Spleen (tissue), 11 donors: ENCODE results near the gene USP10. TPM values are rescaled to one million over a fixed set of nuclear protein-coding genes. Genes with fewer than 3 reads are reported as not detected.
A peak's percentile ranks its signal among the peaks of the same experiment; 100 is the strongest.

Experiments used
- DNase-seq: peaks from one replicate; pipeline ENCODE4 v3.0.0-alpha.2; 2020
- H3K27ac ChIP-seq, 8 donors: fragments of 200-600 bp; sonication (generic) in 7 of 8; 1 replicate in 4 of 8; 2 replicates in 4 of 8; pipeline versions ENCODE4 v1.5.0 to v1.8.0; 2016 to 2021; ENCODE audit warnings: inconsistent platforms in 4 of 8, mild to moderate bottlenecking in 4 of 8, moderate library complexity in 1 of 8
- H3K27me3 ChIP-seq, 7 donors: fragments of 200-600 bp; sonication (generic) in 6 of 7; replicated peaks in 1 of 7; 1 replicate in 4 of 7; 2 replicates in 3 of 7; pipeline versions ENCODE4 v1.5.0 to v1.8.0; 2016 to 2021; ENCODE audit warnings: inconsistent platforms in 3 of 7, mild to moderate bottlenecking in 1 of 7
- H3K36me3 ChIP-seq, 6 donors: fragments of 200-600 bp; sonication (generic) in 5 of 6; 1 replicate in 4 of 6; 2 replicates in 2 of 6; pipeline versions ENCODE4 v1.5.0 to v1.8.0; 2016 to 2021; ENCODE audit warnings: inconsistent platforms in 2 of 6
- H3K4me1 ChIP-seq, 6 donors: fragments of 200-600 bp; sonication (generic) in 5 of 6; 1 replicate in 3 of 6; 2 replicates in 3 of 6; pipeline versions ENCODE4 v1.5.0 to v1.8.0; 2016 to 2021; ENCODE audit warnings: inconsistent platforms in 3 of 6
- H3K4me3 ChIP-seq, 8 donors: fragments of 200-600 bp; sonication (generic) in 7 of 8; 1 replicate in 4 of 8; 2 replicates in 4 of 8; pipeline versions ENCODE4 v1.5.0 to v1.8.0; 2016 to 2021; ENCODE audit warnings: inconsistent platforms in 4 of 8, mild to moderate bottlenecking in 4 of 8, moderate library complexity in 2 of 8
- H3K9me3 ChIP-seq, 8 donors: fragments of 200-600 bp; sonication (generic) in 7 of 8; 1 replicate in 4 of 8; 2 replicates in 4 of 8; pipeline versions ENCODE4 v1.5.0 to v1.8.0; 2016 to 2021; ENCODE audit warnings: inconsistent platforms in 4 of 8
- CTCF ChIP-seq, 11 experiments: fragments of 200-600 bp in 7 of 11; fragments of 450-650 bp in 4 of 11; sonication (generic) in 4 of 11; IDR thresholded peaks in 8 of 11; conservative IDR thresholded peaks in 3 of 11; 1 replicate in 7 of 11; 2 replicates in 4 of 11; pipeline versions ENCODE4 v1.4.0 to v1.8.0; 2016 to 2021; ENCODE audit warnings: antibody characterized with exemption in 11 of 11, inconsistent platforms in 4 of 11, mild to moderate bottlenecking in 1 of 11
- POLR2A ChIP-seq, 3 donors: fragments of 450-650 bp; IDR thresholded peaks; one replicate each; pipeline ENCODE4 v1.5.1; 2017; ENCODE audit warnings: antibody characterized with exemption in 3 of 3, mild to moderate bottlenecking in 1 of 3
- POLR2AphosphoS5 ChIP-seq, 3 donors: sonication (generic); formaldehyde crosslinking; IDR thresholded peaks; one replicate each; pipeline ENCODE4 v1.5.1; 2017; ENCODE audit warnings: antibody characterized with exemption in 3 of 3
- WGBS, 5 donors: extraction: QIAGEN DNeasy Blood & Tissue Kit in 3 of 5; methylation state at CpG; one replicate each; pipeline versions ENCODE4 v1.1.5 to v1.1.7; 2013 to 2018; 5-methylcytosine and 5-hydroxymethylcytosine counted together
- intact Hi-C: fragments of 100-400 bp; cut with DNase I; formaldehyde crosslinking; loops from one replicate; pipeline ENCODE4 v1.15.0; 2023; ENCODE audit warnings: low total_unique reads
- polyA plus RNA-seq, 3 donors: library from polyadenylated mRNA; stranded (reverse); fragments of 200-250 nt; gene quantifications; one replicate each; pipeline ENCODE4 v1.2.1, GENCODE V29; 2013
- total RNA-seq, 7 donors: library from RNA; depleted of rRNA in 3 of 7; stranded (reverse); fragments of >200 nt in 3 of 7; fragmentation: NEBNext Ultra II Directional in 4 of 7; extraction: Animal tissue kit (Norgen Biotek cat#: 25700) in 4 of 7; gene quantifications; one replicate each; pipeline versions ENCODE4 v1.1.0 to v1.2.1, GENCODE V29; 2016 to 2021
- donor health status: healthy with polysubstance abuse.
- donor health status: DM: no; HTN: no; CAD: no; lungs with moderate emphysema.
- donor health status: DM: no; HTN: no; CAD: no.
- donor health status: Bipolar disorder and iron deficiency.
- donor health status: healthy.
- donor health status: DM: no; HTN: no; CAD: no.
- donor health status: DM: yes; HTN: yes; CAD: no.

Gene USP10
- total and polyA plus RNA-seq, 10 donors = 28.1 to 105 (median 79.5) TPM

DNA sequence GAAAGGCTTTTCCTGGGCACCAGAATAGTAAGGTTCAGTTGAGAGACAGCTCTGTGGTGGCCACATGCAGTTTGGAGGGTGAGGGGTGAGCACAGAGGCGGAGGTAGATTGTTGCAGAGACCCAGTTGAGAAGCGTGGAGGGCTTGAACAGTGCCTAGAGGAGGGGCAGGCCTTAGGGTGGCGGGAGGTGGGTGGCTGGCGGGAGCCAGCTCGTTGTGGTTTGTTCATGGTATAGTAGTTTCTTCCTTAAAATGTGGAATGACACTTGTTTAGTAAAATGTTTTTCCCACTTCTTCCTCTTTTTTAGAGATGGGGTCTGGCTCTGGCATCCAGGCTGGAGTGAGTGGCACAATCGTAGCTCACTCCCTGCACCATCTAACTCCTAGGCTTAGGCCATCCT lies 14.2 kb downstream of the USP10 start:
- Histone ChIP-seq H3K4me3 (no peak overlapping the region), H3K36me3 (peaks cover 0 to 30% (median 0%) of the 10 kb centered on the region in 6 donors), H3K27me3 (no peaks in the 10 kb centered on the region), H3K4me1 (peaks cover 0 to 100% (median 72%) of the 10 kb centered on the region in 6 donors), H3K27ac (peak overlapping the region in 1 of 8 donors; percentile 18), H3K9me3 (no peaks in the 10 kb centered on the region)
- WGBS, 5 donors = 34 to 65% (median 56%) methylated on average over 6 of the region's 6 CpGs
- no peak for DNase-seq
- TF ChIP-seq POLR2A (IDR thresholded peaks at IDR 0.05) (no peak), CTCF (IDR thresholded peaks at IDR 0.05 in 8 of 11, conservative IDR thresholded peaks at IDR 0.05 in 3 of 11) (no peak), POLR2AphosphoS5 (IDR thresholded peaks at IDR 0.05) (no peak)
- intact Hi-C loops = no loop called here

DNA sequence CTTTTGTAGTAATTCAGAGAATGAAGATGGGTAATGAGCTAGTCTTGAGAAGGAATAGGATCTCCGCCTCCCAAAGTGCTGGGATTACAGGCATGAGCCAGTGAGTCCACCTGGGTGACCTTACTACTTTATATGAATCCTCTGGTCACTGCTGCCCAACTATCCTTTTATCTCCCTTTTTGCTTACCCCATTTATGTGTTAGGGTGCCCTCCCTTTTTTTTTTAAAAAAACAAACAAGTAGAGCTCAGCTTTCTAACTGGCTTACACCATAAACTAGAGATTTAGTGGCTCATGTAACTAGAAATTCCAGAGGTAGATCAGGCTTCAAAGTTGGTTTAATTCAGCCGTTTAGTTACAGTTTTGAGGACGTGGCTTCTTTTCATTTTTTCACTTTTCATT lies 15.6 kb downstream of the USP10 start:
- H3K27ac ChIP-seq = no peak overlapping the region
- TF ChIP-seq POLR2A (IDR thresholded peaks at IDR 0.05) (no peak), CTCF (IDR thresholded peaks at IDR 0.05 in 8 of 11, conservative IDR thresholded peaks at IDR 0.05 in 3 of 11) (no peak), POLR2AphosphoS5 (IDR thresholded peaks at IDR 0.05) (no peak)
- peaks cover 8 to 100% (median 77%) of the 10 kb centered on the region in 6 donors for H3K4me1 ChIP-seq
- H3K36me3 ChIP-seq = peaks cover 0 to 30% (median 0%) of the 10 kb centered on the region in 6 donors
- H3K9me3 ChIP-seq = no peaks in the 10 kb centered on the region
- 65 to 77% (median 66%) methylated on average over 3 of the region's 3 CpGs for WGBS, 5 donors
- H3K27me3 ChIP-seq = no peaks in the 10 kb centered on the region
- no peak for DNase-seq
- intact Hi-C loops = no loop called here
- no peak overlapping the region for H3K4me3 ChIP-seq

- Histone ChIP-seq H3K36me3 (peaks cover 0 to 29% (median 0%) of the 10 kb centered on the region in 6 donors), H3K9me3 (no peaks in the 10 kb centered on the region), H3K4me1 (peaks cover 8 to 96% (median 74%) of the 10 kb centered on the region in 6 donors), H3K4me3 (no peak overlapping the region), H3K27ac (no peak overlapping the region), H3K27me3 (no peaks in the 10 kb centered on the region)
- intact Hi-C loops = no loop called here
- TF ChIP-seq CTCF (IDR thresholded peaks at IDR 0.05 in 8 of 11, conservative IDR thresholded peaks at IDR 0.05 in 3 of 11) = no peak
- no peak for TF ChIP-seq POLR2AphosphoS5 (IDR thresholded peaks at IDR 0.05)
- TF ChIP-seq POLR2A (IDR thresholded peaks at IDR 0.05) = no peak
- 90 to 99% (median 94%) methylated on average over 7 of the region's 7 CpGs for WGBS, 5 donors
- no peak for DNase-seq
These were observed 16.1 kb downstream of the USP10 start for GRCh38 chr16:84715854-84716253.

- DNase-seq = no peak
- Histone ChIP-seq H3K27me3 (no peaks in the 10 kb centered on the region), H3K4me1 (peaks cover 8 to 92% (median 68%) of the 10 kb centered on the region in 6 donors), H3K36me3 (peaks cover 0 to 28% (median 0%) of the 10 kb centered on the region in 6 donors), H3K27ac (no peak overlapping the region), H3K4me3 (no peak overlapping the region), H3K9me3 (no peaks in the 10 kb centered on the region)
- 69 to 86% (median 79%) methylated on average over 6 to 7 of the region's 7 CpGs for WGBS, 5 donors
- no peak for TF ChIP-seq POLR2AphosphoS5 (IDR thresholded peaks at IDR 0.05)
- no peak for TF ChIP-seq POLR2A (IDR thresholded peaks at IDR 0.05)
- TF ChIP-seq CTCF (IDR thresholded peaks at IDR 0.05 in 8 of 11, conservative IDR thresholded peaks at IDR 0.05 in 3 of 11) = no peak
- intact Hi-C loops = no loop called here
These were observed 16.9 kb downstream of the USP10 start for GRCh38 chr16:84716740-84717139.
